ENCODE measurements around the gene FBXO8.

FBXO8 gene

DNA sequence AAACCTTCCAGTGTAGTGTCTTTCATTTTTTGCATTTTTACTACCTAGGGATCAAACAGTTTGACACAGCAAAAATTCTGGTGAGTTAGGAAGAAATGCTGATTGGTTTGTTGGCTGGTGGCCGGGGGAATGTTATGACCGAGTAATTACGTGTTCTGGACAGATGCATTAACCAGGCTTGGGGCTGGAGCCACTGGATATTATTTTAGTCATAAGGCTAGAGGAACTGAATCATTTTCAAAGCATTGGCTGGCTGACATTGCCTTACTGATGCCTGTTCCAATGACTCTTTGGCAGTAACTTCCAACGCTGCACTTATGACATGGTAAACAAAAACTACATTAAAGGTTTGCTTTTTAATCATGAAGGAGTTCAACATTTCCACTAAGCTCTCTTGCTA is 84.6 kb downstream of the FBXO8 start:
- H3K4me3 ChIP-seq (ENCODE audit: insufficient read depth, low read depth, low read length, poor library complexity, severe bottlenecking), result no peak overlapping the region
- H3K4me1 ChIP-seq (ENCODE audit: control insufficient read depth, insufficient read depth, low read length, poor library complexity, severe bottlenecking), result no peaks in the 10 kb centered on the region
- H3K9me3 ChIP-seq (ENCODE audit: control insufficient read depth, low read length), result no peaks in the 10 kb centered on the region
- H3K27me3 ChIP-seq (replicated peaks; ENCODE audit: control insufficient read depth, insufficient read depth, low read length, poor library complexity, severe bottlenecking), result no peaks in the 10 kb centered on the region
- H3K36me3 ChIP-seq (ENCODE audit: control insufficient read depth, insufficient read depth, low read length), result no peaks in the 10 kb centered on the region
- no peak for DNase-seq
- H3K27ac ChIP-seq (ENCODE audit: insufficient read depth, low read length, poor library complexity, severe bottlenecking), result no peak overlapping the region

DNA sequence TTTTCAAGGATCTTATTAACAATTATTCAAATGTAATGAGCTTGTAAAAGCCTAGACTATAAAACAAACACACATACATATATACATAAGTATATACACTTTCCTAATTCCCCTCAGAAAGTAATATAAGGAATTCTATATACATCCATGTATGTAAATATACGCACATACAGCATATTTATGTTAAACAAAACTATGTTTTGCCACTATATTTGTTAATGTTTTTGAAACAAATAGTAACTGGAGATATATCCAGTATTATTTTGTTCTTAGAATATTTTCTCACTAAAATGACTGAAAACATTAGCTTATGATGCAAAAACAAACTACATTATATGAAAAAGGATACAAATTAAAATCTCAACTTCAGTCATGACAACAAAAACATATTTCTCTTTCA is 85.1 kb downstream of the FBXO8 start:
- no peaks in the 10 kb centered on the region for H3K27me3 ChIP-seq (replicated peaks; ENCODE audit: control insufficient read depth, insufficient read depth, low read length, poor library complexity, severe bottlenecking)

DNA sequence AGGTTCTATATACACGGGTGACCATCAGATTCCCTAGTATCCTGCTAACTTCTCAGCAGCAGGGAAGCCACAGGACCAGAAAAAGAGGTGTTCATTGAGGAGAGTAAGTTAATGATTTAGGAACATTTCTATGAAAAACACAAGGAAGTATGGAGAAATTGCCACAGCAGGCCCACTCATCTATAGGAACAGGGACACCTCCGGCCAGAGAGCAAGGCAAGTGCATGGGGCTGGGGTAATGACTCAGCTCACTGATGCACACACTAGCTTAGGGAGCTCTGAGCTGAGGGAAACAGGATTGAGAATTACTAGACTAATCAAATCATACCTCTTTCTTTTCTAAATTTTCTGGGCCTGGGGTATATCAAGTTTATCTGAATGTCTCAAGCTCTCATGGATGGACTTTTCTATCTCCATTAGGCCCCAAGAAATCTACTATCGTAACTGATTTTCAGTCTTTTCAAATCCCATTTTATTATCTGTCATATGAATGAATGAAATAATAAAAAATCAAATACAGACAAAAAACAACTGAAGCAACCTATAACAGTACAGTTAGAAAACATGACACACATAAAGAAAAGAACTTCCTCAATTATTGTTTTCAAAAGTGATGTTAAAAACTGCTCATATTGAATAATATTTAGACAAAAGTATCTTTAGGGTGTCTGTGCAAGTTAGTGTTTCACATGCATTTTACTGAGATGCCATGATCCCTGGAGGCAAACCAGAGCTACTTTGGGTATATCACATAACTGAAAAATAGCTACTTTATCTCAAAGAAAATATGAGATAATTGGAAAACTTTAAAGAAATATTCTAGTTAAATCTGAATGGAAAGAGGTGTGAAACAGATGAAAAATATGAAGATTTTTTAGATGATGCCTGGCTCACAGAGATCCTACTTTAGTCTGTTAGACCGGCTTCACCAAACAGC is 89.8 kb downstream of the FBXO8 start:
- H3K4me3 ChIP-seq (ENCODE audit: insufficient read depth, low read depth, low read length, poor library complexity, severe bottlenecking), result no peak overlapping the region
- no peak overlapping the region for H3K27ac ChIP-seq (ENCODE audit: insufficient read depth, low read length, poor library complexity, severe bottlenecking)
- H3K36me3 ChIP-seq (ENCODE audit: control insufficient read depth, insufficient read depth, low read length), result no peaks in the 10 kb centered on the region
- no peaks in the 10 kb centered on the region for H3K27me3 ChIP-seq (replicated peaks; ENCODE audit: control insufficient read depth, insufficient read depth, low read length, poor library complexity, severe bottlenecking)
- no peaks in the 10 kb centered on the region for H3K9me3 ChIP-seq (ENCODE audit: control insufficient read depth, low read length)
- H3K4me1 ChIP-seq (ENCODE audit: control insufficient read depth, insufficient read depth, low read length, poor library complexity, severe bottlenecking), result no peaks in the 10 kb centered on the region
- DNase-seq, result no peak

More for the DNA sequence above, 85.1 kb downstream of the FBXO8 start:
- no peaks in the 10 kb centered on the region for H3K4me1 ChIP-seq (ENCODE audit: control insufficient read depth, insufficient read depth, low read length, poor library complexity, severe bottlenecking)
- H3K36me3 ChIP-seq (ENCODE audit: control insufficient read depth, insufficient read depth, low read length), result no peaks in the 10 kb centered on the region
- H3K27ac ChIP-seq (ENCODE audit: insufficient read depth, low read length, poor library complexity, severe bottlenecking), result no peak overlapping the region
- no peak overlapping the region for H3K4me3 ChIP-seq (ENCODE audit: insufficient read depth, low read depth, low read length, poor library complexity, severe bottlenecking)
- no peaks in the 10 kb centered on the region for H3K9me3 ChIP-seq (ENCODE audit: control insufficient read depth, low read length)
- no peak for DNase-seq

DNA sequence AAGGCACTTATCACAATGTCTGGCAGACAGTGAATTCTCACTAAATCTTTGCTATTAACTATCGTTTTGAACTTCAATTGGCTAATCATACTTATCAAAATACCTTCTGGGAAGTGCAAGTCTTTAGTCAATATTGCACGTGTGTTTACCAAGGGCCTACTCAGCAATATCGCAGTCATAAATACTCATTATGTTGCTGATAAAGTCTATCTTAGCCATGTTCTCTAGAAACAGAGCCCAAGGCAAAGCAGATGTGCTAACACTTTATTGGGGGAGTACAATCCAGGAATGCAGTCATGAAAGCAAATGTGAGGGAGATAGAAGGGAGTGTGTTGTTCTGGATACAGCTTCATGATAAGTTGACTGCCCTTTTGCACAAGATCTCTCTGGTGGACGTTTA is 90.5 kb downstream of the FBXO8 start:
- no peak for DNase-seq
- Histone ChIP-seq H3K36me3 (ENCODE audit: control insufficient read depth, insufficient read depth, low read length) (no peaks in the 10 kb centered on the region), H3K27me3 (replicated peaks; ENCODE audit: control insufficient read depth, insufficient read depth, low read length, poor library complexity, severe bottlenecking) (no peaks in the 10 kb centered on the region), H3K27ac (ENCODE audit: insufficient read depth, low read length, poor library complexity, severe bottlenecking) (no peak overlapping the region), H3K4me3 (ENCODE audit: insufficient read depth, low read depth, low read length, poor library complexity, severe bottlenecking) (no peak overlapping the region), H3K4me1 (ENCODE audit: control insufficient read depth, insufficient read depth, low read length, poor library complexity, severe bottlenecking) (no peaks in the 10 kb centered on the region), H3K9me3 (ENCODE audit: control insufficient read depth, low read length) (no peaks in the 10 kb centered on the region)

DNA sequence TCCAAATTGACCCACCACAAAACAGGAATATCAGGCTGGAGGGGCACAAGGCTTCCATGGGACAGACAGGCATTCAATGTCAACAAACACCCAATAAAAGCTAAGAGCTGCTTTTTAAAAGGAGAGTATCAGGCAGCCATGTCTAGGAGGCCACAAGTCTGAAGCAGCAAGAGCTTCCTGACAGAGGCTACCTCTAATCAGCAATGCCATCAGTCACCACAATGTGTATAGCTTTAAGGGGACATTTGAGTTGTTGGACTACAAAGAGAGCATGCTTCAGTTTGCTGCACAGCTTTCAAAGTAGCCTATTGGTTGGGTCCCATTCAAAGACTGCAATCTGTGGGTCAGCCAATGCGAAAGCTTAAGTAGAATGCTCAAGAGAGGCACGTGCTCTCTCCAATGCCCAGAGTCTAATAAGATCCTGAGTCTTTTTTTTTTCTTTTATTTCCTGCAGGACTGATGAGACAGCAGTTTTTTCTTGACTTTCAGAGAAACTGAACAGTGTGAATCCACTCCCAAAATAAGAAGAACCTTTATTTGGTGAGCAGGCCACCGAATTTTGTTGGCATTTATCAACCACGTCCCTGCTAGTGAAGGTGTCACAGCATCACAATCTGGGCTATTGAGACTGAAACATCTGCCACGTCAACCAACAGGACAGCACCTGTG is 92.5 kb downstream of the FBXO8 start:
- Histone ChIP-seq H3K4me1 (ENCODE audit: control insufficient read depth, insufficient read depth, low read length, poor library complexity, severe bottlenecking) (no peaks in the 10 kb centered on the region), H3K36me3 (ENCODE audit: control insufficient read depth, insufficient read depth, low read length) (no peaks in the 10 kb centered on the region), H3K4me3 (ENCODE audit: insufficient read depth, low read depth, low read length, poor library complexity, severe bottlenecking) (no peak overlapping the region), H3K9me3 (ENCODE audit: control insufficient read depth, low read length) (no peaks in the 10 kb centered on the region), H3K27me3 (replicated peaks; ENCODE audit: control insufficient read depth, insufficient read depth, low read length, poor library complexity, severe bottlenecking) (no peaks in the 10 kb centered on the region), H3K27ac (ENCODE audit: insufficient read depth, low read length, poor library complexity, severe bottlenecking) (no peak overlapping the region)
- DNase-seq, result no peak

DNA sequence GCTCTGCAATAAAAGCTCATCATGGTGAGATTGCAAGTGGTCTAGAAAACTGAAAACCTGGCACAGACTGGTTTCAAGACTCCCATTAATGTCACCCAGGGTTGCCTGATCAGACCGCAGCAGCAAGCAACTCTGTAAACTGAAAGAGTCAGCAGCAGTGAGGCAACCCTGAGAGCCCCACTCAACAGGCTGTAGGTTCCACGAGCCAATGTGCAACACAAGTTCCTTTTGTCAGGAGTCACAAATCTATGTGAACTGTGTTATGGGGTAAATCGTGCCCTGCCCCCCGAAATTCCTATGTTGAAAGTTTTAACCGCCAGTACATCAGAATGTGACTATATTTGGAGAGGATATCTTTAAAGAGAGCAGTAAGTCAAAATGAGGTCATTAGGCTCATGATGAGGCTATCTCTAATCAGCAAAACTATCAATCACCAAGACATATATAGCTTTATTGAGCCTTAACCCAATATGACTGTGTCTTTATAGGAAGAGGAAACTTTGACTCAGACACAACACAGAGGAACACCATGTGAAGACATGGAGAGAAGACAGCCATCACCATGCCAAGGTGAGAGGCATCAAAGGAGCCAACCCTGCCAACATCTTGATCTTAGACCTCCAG is 94.0 kb downstream of the FBXO8 start:
- no peaks in the 10 kb centered on the region for H3K27me3 ChIP-seq (replicated peaks; ENCODE audit: control insufficient read depth, insufficient read depth, low read length, poor library complexity, severe bottlenecking)
- DNase-seq, result no peak
- H3K9me3 ChIP-seq (ENCODE audit: control insufficient read depth, low read length), result no peaks in the 10 kb centered on the region
- no peaks in the 10 kb centered on the region for H3K36me3 ChIP-seq (ENCODE audit: control insufficient read depth, insufficient read depth, low read length)
- H3K4me1 ChIP-seq (ENCODE audit: control insufficient read depth, insufficient read depth, low read length, poor library complexity, severe bottlenecking), result no peaks in the 10 kb centered on the region
- H3K4me3 ChIP-seq (ENCODE audit: insufficient read depth, low read depth, low read length, poor library complexity, severe bottlenecking), result no peak overlapping the region
- H3K27ac ChIP-seq (ENCODE audit: insufficient read depth, low read length, poor library complexity, severe bottlenecking), result no peak overlapping the region
